Cerebellar nuclear complex (tissue), 1 donor: ENCODE measurements around the gene CADPS2.

Experiments
- DNase-seq, 2 experiments: peaks; one replicate each; lab custom pipeline; 2025; lab: John Stamatoyannopoulos, UW

CADPS2 gene

DNA sequence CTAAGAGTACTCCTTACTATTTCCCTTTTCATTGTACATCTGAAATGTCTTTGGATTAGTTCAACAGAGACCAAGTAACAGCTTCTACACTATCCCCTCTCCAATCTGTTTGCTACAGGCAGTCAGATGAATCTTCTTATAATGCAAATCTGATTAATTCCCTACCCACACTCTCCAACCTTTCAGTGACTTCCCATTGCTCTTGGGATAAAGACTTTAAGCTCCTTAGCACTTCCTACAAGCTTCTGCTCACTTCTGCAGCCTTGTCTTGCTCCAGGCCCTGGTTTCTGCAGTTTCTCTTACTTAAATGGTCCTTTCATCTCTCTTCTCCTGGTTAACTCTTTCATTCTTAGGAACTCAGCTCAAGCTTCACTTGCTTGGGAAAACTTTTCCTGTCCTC lies 516.5 kb downstream of the CADPS2 start:
- no peak for DNase-seq

DNA sequence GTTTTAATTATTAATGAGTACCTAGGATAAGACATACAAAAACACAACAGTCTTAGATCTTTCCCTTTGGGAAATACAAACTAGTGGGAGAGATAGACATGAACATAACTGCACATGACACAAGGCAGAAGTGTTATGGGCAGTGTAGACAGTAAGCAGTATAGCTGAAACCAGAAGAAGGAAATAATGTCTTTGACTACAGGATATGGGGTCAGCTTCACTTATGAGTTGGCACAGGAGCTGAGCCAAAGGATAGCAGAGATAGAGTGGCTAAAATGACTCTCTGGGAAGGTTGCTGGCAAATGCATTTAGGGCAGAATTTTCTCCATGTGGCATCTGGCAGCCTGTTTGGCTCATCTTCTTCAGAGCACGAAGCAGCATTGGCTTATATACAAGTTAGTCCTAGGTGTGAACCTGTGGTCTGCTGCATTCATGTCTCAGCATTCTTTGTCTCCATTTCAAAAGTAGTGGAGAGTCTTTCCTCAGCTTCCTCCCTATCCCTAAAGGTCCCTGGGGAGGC lies 521.4 kb downstream of the CADPS2 start:
- DNase-seq = no peak

DNA sequence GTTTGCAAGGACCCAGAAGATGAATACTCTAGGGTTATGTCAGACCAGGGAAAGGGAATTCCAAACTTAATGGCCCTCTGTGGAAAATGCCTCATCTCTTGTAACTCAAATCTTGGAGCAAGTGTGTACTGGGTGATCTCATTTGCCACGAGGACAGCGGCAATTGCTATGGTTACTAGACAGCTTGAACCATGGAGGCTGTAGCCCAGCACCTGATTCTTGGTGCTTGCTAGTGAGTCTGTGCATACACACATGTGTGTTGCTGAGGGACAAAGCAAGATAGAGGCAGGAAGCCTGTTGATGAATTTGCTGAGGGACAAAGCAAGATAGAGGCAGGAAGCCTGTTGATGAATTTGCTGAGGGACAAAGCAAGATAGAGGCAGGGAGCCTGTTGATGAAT lies 523.1 kb downstream of the CADPS2 start:
- DNase-seq = no peak

DNA sequence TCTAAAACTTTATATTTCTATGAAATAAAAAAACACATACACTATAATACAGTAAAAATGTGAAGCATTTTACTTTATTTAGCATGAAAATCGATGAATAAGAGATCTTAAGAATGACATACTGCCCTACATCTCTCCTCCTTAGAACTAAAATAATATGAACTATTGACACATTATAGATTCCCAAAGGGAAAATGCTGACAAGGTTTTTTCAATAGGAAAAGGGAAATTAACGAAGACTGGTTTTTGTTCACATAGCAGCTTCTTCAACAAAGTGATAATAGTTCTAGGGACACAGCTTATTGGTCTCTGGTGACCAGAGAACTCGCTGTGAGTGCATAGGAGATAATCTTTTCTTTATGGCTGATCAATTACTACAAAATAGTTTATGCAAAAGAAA lies 523.8 kb downstream of the CADPS2 start:
- no peak for DNase-seq

DNA sequence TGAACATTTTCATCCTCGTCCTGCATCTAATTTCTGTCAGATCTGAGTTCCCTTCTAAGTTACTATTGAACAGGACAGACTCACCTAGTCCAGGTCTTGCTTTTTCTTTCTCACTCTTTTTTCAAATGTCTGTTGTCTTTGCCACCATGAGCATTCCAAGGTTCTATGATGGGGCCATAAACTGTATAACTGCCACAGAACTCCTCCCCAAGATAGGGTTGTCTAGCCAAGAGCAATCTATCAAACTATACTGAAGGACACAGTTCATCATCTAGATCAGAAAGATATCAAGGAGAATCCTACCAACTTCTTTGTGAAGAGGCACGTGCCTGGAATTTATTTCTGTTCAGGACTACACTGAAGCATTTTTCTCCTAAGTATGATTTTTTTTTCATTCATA lies 531.6 kb downstream of the CADPS2 start:
- no peak for DNase-seq

DNA sequence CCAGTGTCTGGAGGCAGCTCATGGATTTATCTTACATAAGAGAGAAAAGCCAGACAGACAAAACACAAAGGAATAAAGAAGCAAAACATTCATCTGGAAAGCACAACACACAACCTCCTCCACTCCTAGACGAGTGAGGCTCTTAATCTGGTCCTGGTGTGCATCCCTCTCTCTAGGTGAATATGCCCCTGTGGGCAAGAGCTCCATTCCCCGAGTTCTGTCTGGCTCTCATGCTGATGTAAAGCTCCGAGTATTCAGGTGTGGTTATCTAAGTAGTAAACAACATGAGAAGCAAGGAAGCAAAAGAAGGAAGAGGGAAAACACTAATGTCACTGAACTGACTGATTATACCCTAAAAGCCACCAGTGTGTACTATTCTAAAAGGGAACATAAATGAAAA lies 533.8 kb downstream of the CADPS2 start:
- no peak for DNase-seq

DNA sequence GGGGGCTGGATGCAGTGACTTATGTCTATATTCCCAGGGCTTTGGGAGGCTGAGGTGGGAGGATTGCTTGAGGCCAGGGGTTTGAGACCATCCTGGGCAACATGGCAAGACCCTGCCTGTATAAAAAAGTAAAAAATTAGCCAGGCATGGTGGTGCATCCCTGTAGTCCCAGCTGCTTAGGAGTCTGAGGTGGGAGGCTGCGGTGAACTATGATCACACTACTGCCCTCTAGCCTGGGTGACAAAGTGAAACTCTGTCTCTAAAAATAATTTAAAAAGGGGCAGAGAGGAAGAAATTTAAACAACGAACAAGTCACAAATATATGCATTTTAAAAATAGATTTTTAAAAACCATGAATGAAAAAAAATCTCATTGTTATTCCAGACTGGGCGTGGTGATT lies 535.6 kb downstream of the CADPS2 start:
- no peak for DNase-seq

DNA sequence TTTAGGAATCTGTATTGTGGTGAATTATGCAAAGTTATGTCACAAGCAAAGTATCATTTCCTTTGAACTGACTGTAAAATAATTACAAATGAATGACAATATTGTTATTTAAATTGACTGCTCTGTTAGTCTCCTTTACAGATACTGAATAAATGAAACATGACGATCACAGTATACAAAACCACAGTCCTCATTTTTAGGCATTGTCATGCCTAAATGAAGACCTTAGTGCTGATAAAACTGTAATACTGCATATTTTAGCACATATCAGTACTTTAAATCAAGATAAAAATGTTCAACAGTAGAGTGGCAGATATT lies 542.0 kb downstream of the CADPS2 start:
- no peak for DNase-seq

DNA sequence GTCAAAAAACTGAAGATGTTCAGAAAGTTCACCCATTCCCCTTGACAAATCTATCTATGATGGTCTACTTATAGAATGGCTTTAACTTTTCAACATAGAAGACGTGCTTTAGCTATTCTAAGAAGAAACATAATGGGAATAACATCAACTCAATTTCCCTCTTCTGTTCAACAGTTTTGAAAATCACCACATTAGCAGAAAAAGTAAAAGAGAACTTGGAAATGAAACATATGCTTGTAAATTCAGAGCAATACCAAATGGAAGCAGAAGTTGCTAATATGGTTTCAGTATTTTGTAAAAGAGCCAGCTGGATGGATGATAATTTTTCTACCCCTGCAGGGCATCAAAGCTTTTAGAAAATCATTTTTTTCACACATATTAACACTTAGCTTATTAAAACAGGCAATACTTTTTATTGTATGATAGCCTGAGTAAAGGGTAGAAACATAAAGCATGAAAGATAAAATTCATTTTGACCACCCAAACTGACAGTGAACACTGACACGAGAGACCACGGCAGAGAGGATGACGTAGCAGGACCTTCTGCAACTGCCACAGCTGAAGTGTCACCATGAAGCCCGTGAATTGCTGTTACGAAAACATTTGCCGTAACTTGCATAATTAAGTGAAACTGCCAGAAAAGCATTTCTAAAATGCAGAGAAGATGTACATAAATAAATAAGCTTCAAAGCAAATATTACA lies 542.5 kb downstream of the CADPS2 start:
- DNase-seq = no peak

DNA sequence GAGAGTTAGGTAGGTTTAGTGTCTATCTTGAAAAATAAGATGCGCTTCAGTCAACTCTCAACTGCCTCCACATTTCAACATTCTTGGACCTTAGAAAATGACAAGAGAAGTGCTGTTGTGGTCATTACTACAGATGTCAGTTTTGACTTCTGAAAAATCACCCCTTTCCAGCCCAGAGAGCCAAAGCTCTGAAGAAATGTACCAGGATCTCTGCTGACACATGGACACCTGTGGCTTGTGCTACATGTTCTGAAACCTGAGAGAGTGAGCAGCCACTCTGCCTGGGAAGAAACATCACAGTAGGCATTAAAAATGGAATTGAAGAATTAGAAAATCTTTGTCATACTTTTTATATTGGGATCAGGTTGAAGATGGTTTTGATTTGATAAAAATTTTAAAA lies 545.8 kb downstream of the CADPS2 start:
- no peak for DNase-seq

DNA sequence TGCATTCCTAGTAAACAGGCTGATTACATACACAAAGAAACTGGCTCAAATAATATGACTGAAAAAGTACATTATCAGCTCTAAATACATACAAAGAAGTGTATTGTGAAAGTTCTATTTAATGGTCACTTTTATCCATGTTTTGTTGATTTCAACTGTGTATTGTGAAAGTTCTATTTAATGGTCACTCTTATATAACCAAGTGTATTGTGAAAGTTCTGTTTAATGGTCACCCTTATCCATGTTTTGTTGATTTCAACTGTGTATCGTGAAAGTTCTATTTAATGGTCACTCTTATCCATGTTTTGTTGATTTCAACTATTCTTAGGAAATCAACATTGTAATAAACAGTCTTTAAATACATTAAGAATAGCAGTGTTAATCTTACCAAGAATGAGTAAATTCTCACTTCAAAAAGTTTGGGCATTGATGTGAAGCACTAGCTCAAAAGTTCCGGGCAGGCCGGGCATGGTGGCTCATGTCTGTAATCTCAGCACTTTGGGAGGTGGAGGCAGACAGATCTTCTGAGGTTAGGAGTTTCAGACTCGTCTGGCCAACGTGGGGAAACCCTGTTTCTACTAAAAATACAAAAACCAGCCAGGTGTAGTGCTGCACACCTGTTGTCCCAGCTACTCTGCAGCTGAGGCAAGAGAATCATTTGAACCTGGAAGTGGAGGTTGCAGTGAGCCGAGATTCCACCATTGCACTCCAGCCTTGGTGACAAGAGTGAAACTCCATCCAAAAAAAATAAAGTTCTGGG lies 546.9 kb downstream of the CADPS2 start:
- no peak for DNase-seq

DNA sequence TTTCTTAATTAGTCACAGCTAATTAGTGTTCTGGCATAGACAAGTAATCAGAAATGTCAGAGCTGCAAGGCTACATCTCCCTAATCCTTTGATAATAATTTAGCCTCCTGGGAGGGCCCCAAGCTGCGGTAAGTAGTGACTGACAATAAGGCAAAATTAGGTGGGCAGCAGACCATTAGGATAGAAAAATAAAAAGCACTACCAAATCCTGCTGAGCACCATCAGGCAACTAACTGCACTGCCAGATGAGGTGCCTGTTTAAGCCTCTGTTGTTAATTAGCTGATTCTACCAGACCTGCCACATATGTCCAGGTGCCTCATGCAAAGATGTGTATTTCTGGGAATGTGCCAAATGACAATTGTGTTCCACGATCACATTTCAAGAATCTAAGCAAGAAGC lies 549.2 kb downstream of the CADPS2 start:
- no peak for DNase-seq

DNA sequence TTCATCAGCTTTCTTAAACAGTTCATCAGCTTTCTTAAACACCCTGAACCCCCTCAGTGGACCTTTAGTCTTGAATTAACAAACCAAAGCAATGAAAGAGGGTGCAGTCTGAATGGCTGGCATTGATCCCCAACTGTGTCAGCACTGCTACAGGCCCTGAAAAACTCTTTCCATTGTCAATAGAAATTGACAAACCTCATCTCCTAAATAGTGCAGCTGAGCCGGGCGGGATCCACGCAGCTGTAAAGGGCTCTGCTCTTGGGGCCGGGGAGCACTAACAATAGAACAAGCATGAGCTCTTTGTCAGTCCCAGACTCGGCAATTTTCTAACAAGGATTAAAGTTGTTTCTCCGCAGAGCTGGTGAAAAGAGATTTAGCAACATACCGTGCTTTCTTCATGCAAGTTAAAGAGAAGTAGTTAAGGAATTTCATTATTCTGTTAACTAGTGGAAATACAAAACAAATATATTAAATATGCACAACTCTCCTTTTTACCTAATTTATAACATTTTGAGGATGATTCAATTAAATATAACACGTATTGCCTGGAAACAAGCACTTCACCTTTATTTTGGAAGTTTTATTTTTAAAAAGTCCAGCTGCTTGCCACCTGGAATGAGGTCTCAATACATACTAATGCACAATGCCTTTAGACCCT lies 557.0 kb downstream of the CADPS2 start:
- DNase-seq = no peak

DNA sequence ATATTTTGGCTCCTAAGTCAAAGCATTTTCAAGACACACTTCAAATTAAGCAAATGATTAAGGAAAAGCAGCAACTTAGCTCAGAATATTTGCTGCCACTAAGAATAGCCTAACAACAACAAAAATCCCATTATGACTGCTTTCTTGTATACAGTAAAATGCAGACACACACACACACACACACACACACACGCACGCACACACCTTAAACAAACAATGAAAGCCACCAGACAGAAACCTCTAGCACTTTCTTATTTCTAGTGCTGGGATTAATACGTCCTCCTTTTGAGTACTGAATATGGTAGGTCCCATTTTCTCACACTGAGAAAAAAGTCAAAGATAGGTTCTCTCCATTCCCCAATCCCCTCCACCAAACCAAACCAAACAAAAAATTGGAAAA lies 558.3 kb downstream of the CADPS2 start:
- no peak for DNase-seq

DNA sequence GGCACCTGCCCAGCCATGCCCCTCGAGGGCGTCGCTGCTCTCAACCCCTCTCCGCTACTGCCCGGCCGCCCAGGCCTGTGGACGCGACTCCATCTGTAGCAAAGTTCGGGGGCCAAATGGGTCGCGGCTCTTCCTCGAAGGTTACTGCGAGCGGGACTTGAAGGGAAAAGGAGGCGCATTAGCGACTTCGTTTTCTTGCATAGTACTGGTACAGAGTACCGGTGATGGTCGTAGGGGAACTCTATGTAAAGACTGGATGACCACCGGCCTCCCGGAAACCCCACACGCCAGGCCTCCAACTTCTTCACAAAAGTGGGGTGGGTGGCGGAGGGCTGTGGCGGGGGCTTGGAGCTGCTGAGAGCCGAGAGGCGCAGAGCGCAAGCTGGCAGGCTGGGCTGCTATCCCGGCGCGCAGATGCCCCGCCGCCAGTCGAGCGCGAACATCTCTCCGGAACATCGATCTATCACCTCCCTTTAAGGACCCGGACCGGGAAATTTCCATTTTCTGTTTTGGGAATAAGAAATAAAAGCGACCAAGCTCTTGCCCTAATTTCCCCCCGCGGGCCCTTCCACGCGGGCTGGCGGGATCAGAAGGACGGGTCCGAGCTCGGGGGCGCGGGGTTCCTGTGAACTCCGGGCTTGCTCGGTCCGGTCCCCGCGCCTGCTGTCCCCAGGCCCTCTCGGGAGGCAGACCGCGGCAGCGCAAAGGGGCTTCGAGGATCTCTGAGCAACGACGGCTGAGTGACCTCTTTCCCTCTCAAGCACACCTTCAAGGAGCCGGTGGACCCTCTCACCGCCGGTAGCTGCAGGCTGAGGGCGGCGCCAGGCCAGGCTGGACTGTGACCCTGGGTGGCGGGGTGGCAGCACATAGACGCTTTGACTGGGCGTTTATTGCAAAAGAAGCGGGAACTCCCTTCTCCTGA lies 569.5 kb downstream of the CADPS2 start:
- DNase-seq = no peak

DNA sequence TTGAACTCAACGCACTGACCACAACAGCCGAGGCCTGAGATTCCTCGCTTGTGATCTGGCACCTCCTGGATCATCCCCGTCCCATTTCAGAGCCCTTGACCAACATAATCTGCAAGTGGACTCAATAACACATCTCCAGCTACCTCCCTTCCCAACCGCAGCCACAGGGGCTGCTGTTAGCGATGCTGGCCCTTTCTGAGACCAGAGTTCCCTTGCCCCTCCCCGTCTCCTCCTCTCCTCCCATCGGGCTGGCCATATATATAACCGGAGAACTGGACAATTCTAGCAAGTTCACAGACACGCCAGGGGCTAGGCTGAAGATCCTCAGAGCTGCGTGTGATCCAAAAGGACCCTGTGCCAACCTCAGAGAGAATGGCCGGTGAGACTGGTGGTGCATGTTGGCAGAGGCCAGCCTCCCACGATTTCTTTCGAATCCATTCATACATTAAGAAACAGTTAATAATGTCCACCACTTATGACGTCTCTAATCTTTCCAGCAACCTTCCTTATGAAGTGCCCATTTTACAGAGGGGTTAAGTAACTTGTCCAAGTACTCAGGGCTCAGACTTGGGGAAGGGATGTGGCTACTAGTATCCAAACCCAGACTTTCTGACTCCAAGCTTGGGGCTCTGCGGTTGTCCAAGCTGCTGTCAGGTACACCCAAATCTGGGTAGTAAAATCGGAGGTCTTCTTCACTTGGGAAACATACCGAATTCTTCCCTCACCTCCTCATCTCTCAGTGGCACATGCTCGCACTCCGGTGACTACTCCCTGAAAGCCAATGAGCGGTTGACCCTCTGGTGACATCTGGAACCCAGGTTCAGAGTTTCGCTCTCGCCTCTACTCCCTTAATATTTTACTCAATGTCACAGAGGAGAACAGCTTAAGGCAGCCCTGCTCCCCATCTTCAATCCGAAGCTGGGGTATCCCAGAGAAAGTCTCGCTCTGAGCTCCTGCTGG lies 570.5 kb downstream of the CADPS2 start:
- no peak for DNase-seq

DNA sequence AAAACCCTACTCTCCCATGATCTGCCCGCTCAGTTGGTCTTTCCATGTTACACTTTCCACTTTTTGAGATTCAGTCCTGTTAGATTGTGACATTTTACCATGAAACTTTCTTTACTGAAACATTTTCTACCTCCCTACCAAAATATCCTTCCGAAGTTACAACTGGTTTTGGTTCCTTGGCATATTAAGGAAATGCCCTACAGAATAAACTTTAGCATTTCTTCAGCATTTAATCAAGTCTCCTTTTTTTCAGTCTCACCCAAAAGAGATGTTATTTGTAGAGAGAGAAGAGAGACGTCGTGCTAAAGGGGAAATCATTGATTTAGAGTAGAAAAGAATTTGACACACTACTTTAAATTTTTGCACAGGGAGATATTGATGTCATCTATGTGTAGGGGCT lies 572.0 kb downstream of the CADPS2 start:
- no peak for DNase-seq

DNA sequence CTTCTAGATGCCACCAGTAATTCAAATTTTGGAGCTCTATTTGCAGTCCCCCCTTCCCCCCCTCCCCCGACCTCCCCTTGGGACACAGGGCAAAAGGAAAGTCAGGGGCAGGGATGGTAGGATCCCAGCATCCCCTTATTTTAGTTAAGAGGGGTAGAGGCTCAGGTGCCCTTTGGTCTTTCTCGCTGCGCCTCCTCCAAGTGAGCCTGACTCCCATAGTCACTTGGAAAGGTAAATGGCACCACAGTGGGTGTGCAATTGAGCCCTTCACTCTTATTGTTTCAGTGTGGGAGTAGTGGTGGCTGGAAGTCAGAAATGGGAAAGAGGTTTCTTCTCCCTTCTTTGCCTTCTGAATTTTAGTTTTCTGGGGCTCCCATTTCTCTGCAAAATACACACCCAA lies 573.5 kb downstream of the CADPS2 start:
- no peak for DNase-seq

DNA sequence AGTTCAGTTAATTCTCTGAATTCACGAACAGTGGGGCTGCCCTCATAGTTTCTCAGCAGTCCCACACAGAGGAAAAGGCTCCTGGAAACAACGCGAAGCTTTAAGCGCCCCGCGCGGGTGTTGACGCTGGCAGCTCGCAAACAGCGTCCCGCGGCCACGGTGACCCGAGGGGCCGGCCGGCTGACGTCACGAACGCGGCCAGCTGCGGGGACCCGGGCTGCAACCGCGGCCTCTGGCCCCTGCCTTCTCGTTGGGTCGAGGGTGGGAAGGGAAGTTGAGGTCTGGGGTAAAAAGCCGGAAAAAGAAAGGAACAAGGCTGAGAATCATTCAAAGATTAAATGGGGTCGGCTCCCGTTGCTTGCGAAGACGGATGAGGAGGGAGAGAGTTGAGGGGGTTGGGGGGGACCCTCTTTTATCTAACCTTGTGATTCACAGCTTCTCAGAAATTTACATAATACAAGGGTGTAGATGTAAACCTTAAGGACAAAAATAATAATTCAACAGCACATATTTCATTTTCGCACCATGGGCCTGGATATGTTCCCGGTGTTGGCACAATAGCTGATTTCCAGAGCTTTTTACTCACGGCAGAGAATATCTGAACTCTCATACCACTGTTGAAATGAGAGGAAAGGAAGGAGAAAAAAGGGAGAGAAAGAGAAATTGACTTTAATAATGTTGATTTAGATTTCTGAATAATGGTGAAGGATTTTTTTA lies 574.4 kb downstream of the CADPS2 start:
- DNase-seq = no peak

DNA sequence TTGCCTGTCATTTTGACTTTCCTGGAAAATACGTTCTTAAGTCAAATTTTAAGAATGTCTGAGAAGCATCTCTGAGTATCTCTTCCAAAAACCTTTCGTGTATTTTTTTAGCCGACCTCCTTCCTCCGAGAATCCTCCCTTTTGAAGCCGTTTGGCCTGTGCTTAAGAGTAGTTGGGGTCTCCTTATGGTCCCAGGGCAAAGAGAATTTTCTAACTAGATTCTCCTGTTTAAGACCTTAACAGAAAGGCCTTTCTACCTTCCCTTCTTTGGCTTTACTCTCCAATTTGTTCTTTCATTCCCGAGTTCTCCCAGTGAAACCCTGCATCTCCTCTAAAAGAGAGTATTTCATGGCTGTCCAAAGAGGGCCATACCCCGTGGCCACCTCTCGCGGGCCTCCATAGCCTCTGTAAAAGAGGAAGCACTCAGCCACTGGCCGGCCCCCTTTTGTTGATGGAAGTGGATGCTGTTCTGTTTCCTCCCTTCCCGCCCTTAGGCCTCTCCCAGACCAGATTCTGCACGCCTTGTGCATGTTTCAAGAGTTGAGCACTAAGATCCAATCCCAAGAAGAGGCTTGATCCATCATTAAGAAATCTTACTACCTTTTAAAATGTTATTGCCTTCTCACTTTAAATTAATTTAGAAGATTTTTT lies 575.1 kb downstream of the CADPS2 start:
- DNase-seq = no peak
